GM12878 (cell line): ENCODE data around the gene STK16. TPM values are rescaled to one million over a fixed set of nuclear protein-coding genes. Genes with fewer than 3 reads are reported as not detected.

Experiments
- ATAC-seq: fragments of 200-7000 bp; cut with Tn5 transposase; 3 replicates; pipeline ENCODE4 v1.9.1; 2020; ENCODE audit warnings: mild to moderate bottlenecking, moderate library complexity
- BruUV-seq: library from RNA; stranded (reverse); fragments of 400-500 nt; replicated peaks from 2 replicates; lab custom pipeline; 2021; lab: Mats Ljungman, UMichigan
- CTCF ChIA-PET: fragments of 300-600 bp; sonication (Branson Sonifier 250); formaldehyde crosslinking; extraction: SDS; loops from one replicate; lab custom pipeline; 2021; ENCODE audit warnings: inconsistent platforms; lab: Yijun Ruan, JAX
- POLR2A ChIA-PET: fragments of 350-600 bp; formaldehyde crosslinking; extraction: SDS; loops from one replicate; lab custom pipeline; 2021; ENCODE audit warnings: inconsistent platforms; lab: Charles Lee
- RAD21 ChIA-PET: fragments of 300-600 bp; sonication (Branson Sonifier 250); formaldehyde crosslinking; loops from one replicate; lab custom pipeline; 2023; ENCODE audit warnings: antibody characterized with exemption; ENCODE audit not compliant: unreplicated experiment; lab: Charles Lee
- SMC1A ChIA-PET: fragments of 300-600 bp; sonication (Branson Sonifier 250); formaldehyde crosslinking; loops from one replicate; lab custom pipeline; 2023; ENCODE audit not compliant: unreplicated experiment, uncharacterized antibody; lab: Charles Lee
- DNase-seq: peaks from one replicate; pipeline ENCODE4 v3.0.0-alpha.2; 2011; ENCODE audit warnings: low read depth, low spot score
- FAIRE-seq: peaks from 3 replicates; lab custom pipeline; 2011; peaks lifted over from hg19 to GRCh38; lab: Jason Lieb, UNC
- H2AFZ ChIP-seq: 2 replicates; pipeline ENCODE4 v1.6.0; 2011; ENCODE audit warnings: low read depth, low read length, control low read depth; ENCODE audit not compliant: control insufficient read depth
- H3K27ac ChIP-seq: 2 replicates; pipeline ENCODE4 v1.5.1; 2011; ENCODE audit warnings: control low read depth; ENCODE audit not compliant: control insufficient read depth, insufficient read depth
- H3K27me3 ChIP-seq, 2 experiments: replicated peaks in 1 of 2; 2 replicates each; pipeline versions ENCODE4 v1.6.0 to v1.6.1; 2011; ENCODE audit warnings: low read length in 1 of 2; ENCODE audit not compliant: control insufficient read depth in 2 of 2, insufficient read depth in 2 of 2
- H3K36me3 ChIP-seq, 2 experiments: 2 replicates each; pipeline ENCODE4 v1.5.1; 2011; ENCODE audit warnings: low read length in 1 of 2; ENCODE audit not compliant: control insufficient read depth in 2 of 2, insufficient read depth in 2 of 2
- H3K4me1 ChIP-seq: 2 replicates; pipeline ENCODE4 v1.6.1; 2011; ENCODE audit warnings: mild to moderate bottlenecking, low read length, moderate library complexity, mixed read lengths; ENCODE audit not compliant: control insufficient read depth, insufficient read depth
- H3K4me2 ChIP-seq: 2 replicates; pipeline ENCODE4 v1.6.0; 2011; ENCODE audit warnings: control low read depth; ENCODE audit not compliant: control insufficient read depth, insufficient read depth
- H3K4me3 ChIP-seq: fragments of 200-600 bp; sonication (generic); 2 replicates; pipeline ENCODE4 v1.5.1; 2016
- H3K79me2 ChIP-seq: 2 replicates; pipeline ENCODE4 v1.6.0; 2011; ENCODE audit warnings: low read length; ENCODE audit not compliant: control insufficient read depth, insufficient read depth
- H3K9ac ChIP-seq: 2 replicates; pipeline ENCODE4 v1.8.0; 2011; ENCODE audit warnings: low read length, control low read depth, mixed read lengths; ENCODE audit not compliant: control insufficient read depth, insufficient read depth
- H3K9me3 ChIP-seq: replicated peaks from 3 replicates; pipeline ENCODE4 v1.5.1; 2011; ENCODE audit warnings: mild to moderate bottlenecking, low read length; ENCODE audit not compliant: control insufficient read depth, insufficient read depth
- H4K20me1 ChIP-seq: 2 replicates; pipeline ENCODE4 v1.6.0; 2011; ENCODE audit not compliant: control insufficient read depth, insufficient read depth
- CEBPB ChIP-seq, 2 experiments: fragments of 150-350 bp in 1 of 2; IDR thresholded peaks; 2 replicates each; pipeline ENCODE4 v1.6.1; 2012 to 2014; ENCODE audit warnings: low read depth in 2 of 2, low read length in 2 of 2, borderline replicate concordance in 1 of 2, inconsistent platforms in 1 of 2
- CHD2 ChIP-seq: IDR thresholded peaks from 2 replicates; pipeline ENCODE4 v1.6.1; 2011; ENCODE audit warnings: low read depth, low read length, improper control_type of control experiment, borderline replicate concordance
- KDM1A ChIP-seq: fragments of 200-600 bp; sonication (generic); IDR thresholded peaks from 2 replicates; pipeline ENCODE4 v1.6.1; 2016; ENCODE audit warnings: borderline replicate concordance
- NFIC ChIP-seq: IDR thresholded peaks from 2 replicates; pipeline ENCODE4 v1.6.1; 2012; ENCODE audit warnings: low read depth, mild to moderate bottlenecking, inconsistent platforms, low read length, moderate library complexity
- NFXL1 ChIP-seq: fragments of 450-650 bp; IDR thresholded peaks from 2 replicates; pipeline ENCODE4 v1.6.1; 2017; ENCODE audit warnings: antibody characterized with exemption, mild to moderate bottlenecking, borderline replicate concordance
- RAD21 ChIP-seq: IDR thresholded peaks from 2 replicates; pipeline ENCODE4 v1.6.1; 2011; ENCODE audit warnings: mild to moderate bottlenecking, low read depth, low read length, moderate library complexity; ENCODE audit not compliant: insufficient read depth
- RFX5 ChIP-seq: IDR thresholded peaks from 2 replicates; pipeline ENCODE4 v1.6.1; 2011; ENCODE audit warnings: low read depth, low read length, improper control_type of control experiment
- TAF1 ChIP-seq: IDR thresholded peaks from 2 replicates; pipeline ENCODE4 v1.6.1; 2011; ENCODE audit warnings: mild to moderate bottlenecking, low read depth, low read length, borderline replicate concordance
- TBL1XR1 ChIP-seq: IDR thresholded peaks from 2 replicates; pipeline ENCODE4 v1.6.1; 2012; ENCODE audit warnings: low read depth, low read length, improper control_type of control experiment
- ZZZ3 ChIP-seq: IDR thresholded peaks from 2 replicates; pipeline ENCODE4 v1.6.1; 2011; ENCODE audit warnings: low read depth; ENCODE audit not compliant: control insufficient read depth, insufficient read length
- WGBS: methylation state at CpG from one replicate; pipeline ENCODE4 v1.1.6; 2016; ENCODE audit warnings: low lambda C conversion rate; ENCODE audit not compliant: insufficient replicate concordance, insufficient coverage; ENCODE audit errors: missing lambda C conversion rate; 5-methylcytosine and 5-hydroxymethylcytosine counted together
- in situ Hi-C: fragments of 300-500 bp; cut with MboI; formaldehyde crosslinking; loops from 9 replicates; pipeline ENCODE4 v1.14.3; 2018; ENCODE audit warnings: mixed read lengths
- intact Hi-C: fragments of 100-400 bp; cut with micrococcal nuclease; formaldehyde crosslinking; loops from one replicate; pipeline ENCODE4 v1.14.2; 2022; ENCODE audit not compliant: unreplicated experiment
- polyA plus RNA-seq, 11 experiments: library from polyadenylated mRNA; depleted of rRNA in 4 of 11; unstranded in 6 of 11; stranded (reverse) in 5 of 11; fragments of >200 nt; fragmentation: Nextera tagmentation in 4 of 11; fragmentation: Illumina TruSeq in 1 of 11; extraction: Ambion mirVana in 4 of 11; extraction: Trizol in 1 of 11; gene quantifications; 1 replicate in 1 of 11; 2 replicates in 10 of 11; pipeline versions ENCODE4 v1.2.1 to v1.2.3, GENCODE V29; 2011 to 2016; ENCODE audit warnings: inconsistent platforms in 2 of 11, missing spikeins in 2 of 11, low read depth in 1 of 11
- total RNA-seq, 4 experiments: library from RNA; depleted of rRNA in 3 of 4; stranded (reverse); fragments of >200 nt in 3 of 4; fragmentation: Illumina TruSeq in 1 of 4; extraction: Trizol in 1 of 4; gene quantifications; 2 replicates each; pipeline versions ENCODE4 v1.2.1 to v1.2.3, GENCODE V29; 2013 to 2021
- TF ChIP-seq, protein P1 (sequence below): fragments of 450-650 bp; IDR thresholded peaks from 2 replicates; pipeline ENCODE4 v1.6.1; 2017; ENCODE audit warnings: mild to moderate bottlenecking, moderate library complexity
- TF ChIP-seq, protein P2 (sequence below): fragments of 450-650 bp; formaldehyde crosslinking; IDR thresholded peaks from 2 replicates; pipeline ENCODE4 v1.4.0; 2020; ENCODE audit warnings: mild to moderate bottlenecking, moderate library complexity

Gene STK16
- total and polyA plus RNA-seq, 10 of the 15 experiments (the other 5 are each of a cell fraction or from before 2014, with no cell fraction given) = 4.3 to 50.1 (median 17.9) TPM

DNA sequence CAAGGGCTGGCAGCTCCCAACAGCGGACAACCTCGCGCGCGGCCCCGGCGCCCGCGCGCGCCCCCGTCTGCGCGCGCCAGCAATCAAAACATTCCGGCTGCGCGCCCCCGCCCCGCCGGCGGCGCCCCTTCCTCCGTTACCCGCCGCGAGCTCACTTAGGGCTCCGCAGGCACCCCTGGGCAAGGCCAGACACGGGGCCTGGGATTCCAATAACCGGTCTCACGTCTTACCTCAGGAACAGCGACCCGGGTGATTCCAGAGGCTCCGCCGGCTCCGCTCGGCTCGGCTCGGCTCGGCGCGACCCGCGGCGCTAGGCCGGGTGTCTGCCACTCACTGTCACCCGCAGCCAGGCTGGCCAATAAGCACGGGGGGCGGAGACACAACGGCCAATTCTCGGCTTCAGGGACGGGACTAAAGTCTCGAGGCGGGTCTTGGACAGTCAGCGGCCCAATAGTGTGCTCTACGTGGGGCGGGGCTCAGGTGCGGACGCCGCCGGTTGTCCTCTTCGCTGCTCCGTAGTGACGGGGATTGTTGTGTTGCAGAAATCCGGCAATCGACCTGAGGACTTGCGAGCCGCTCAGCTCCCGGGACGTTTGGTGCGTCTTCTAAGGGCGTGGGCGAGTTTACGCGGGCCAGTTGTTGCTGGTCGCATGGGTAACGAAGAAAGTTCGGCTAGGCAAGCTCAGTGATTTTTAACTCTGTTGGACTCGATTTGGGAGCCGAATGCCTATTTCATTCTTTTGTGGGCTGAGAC, 15.8 kb upstream of the STK16 start, which contains the start of the genes ANKZF1 and ATG9A:
Gene ANKZF1, plus strand, starts transcription at position 502 of the 754 bp plus-strand sequence. CDS start 452 bp downstream, outside the sequence.
Gene ATG9A, minus strand, starts transcription at position 332 of the 754 bp plus-strand sequence. CDS start 1,612 bp downstream, outside the sequence.
- peaks cover 15% of the 10 kb centered on the region for H3K4me1 ChIP-seq
- H3K27me3 ChIP-seq = no peaks in the 10 kb centered on the region
- 1% methylated on average over 80 of the region's 80 CpGs for WGBS
- peaks cover 44% of the 10 kb centered on the region for H3K79me2 ChIP-seq
- no peaks in the 10 kb centered on the region for H4K20me1 ChIP-seq
- ChIA-PET CTCF (interaction anchor here (0.7 to 2.8 kb wide), 13 partner anchors 8 to 900 kb away, joined by 3 to 16 read pairs (median 5); partner anchors contain the start of genes GLB1L, STK16, WNT10A and ZFAND2B), POLR2A (interaction anchor here (0.6 to 3.5 kb wide), 14 partner anchors 9 to 344 kb away, joined by 3 to 45 read pairs (median 6); partner anchors contain the start of genes ABCB6, CNPPD1, DNAJB2 and DNPEP), RAD21 (interaction anchor here (0.5 to 2.6 kb wide), 12 partner anchors 11 to 70 kb away, joined by 3 to 14 read pairs (median 5); partner anchors contain the start of genes ABCB6, GLB1L, STK16 and TUBA4A), SMC1A (interaction anchor here (0.9 to 2.7 kb wide), 9 partner anchors 9 to 70 kb away, joined by 3 to 22 read pairs (median 7); partner anchors contain the start of genes ABCB6, CNPPD1, GLB1L and STK16)
- H2AFZ ChIP-seq = peak within 1 kb of the TSS; percentile 98
- no TSS peak for BruUV-seq
- DNase-seq (peak; percentile 94), FAIRE-seq (peak; percentile 97), ATAC-seq (peak; percentile 99)
- peak within 1 kb of the TSS; percentile 74 for H3K4me2 ChIP-seq
- in situ Hi-C loops = no loop called here
- intact Hi-C loops = loop anchor here (1.0 to 2.0 kb wide), 2 partner anchors 23 to 50 kb away; partner anchors contain the start of genes DNAJB2, TUBA4A and TUBA4B
- peak within 1 kb of the TSS; percentile 87 for H3K27ac ChIP-seq
- peak within 1 kb of the TSS; percentile 92 for H3K9ac ChIP-seq
- peak within 1 kb of the TSS; percentile 97 for H3K4me3 ChIP-seq
- H3K36me3 ChIP-seq = peaks cover 7 to 28% of the 10 kb centered on the region in 2 experiments
- no peaks in the 10 kb centered on the region for H3K9me3 ChIP-seq
- TF ChIP-seq, protein P1, sequence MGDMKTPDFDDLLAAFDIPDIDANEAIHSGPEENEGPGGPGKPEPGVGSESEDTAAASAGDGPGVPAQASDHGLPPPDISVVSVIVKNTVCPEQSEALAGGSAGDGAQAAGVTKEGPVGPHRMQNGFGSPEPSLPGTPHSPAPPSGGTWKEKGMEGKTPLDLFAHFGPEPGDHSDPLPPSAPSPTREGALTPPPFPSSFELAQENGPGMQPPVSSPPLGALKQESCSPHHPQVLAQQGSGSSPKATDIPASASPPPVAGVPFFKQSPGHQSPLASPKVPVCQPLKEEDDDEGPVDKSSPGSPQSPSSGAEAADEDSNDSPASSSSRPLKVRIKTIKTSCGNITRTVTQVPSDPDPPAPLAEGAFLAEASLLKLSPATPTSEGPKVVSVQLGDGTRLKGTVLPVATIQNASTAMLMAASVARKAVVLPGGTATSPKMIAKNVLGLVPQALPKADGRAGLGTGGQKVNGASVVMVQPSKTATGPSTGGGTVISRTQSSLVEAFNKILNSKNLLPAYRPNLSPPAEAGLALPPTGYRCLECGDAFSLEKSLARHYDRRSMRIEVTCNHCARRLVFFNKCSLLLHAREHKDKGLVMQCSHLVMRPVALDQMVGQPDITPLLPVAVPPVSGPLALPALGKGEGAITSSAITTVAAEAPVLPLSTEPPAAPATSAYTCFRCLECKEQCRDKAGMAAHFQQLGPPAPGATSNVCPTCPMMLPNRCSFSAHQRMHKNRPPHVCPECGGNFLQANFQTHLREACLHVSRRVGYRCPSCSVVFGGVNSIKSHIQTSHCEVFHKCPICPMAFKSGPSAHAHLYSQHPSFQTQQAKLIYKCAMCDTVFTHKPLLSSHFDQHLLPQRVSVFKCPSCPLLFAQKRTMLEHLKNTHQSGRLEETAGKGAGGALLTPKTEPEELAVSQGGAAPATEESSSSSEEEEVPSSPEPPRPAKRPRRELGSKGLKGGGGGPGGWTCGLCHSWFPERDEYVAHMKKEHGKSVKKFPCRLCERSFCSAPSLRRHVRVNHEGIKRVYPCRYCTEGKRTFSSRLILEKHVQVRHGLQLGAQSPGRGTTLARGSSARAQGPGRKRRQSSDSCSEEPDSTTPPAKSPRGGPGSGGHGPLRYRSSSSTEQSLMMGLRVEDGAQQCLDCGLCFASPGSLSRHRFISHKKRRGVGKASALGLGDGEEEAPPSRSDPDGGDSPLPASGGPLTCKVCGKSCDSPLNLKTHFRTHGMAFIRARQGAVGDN = no peak
- TF ChIP-seq ZZZ3 (no peak), KDM1A (no peak), NFIC (no peak), TAF1 (peak; percentile 80; the same call in 1 of the 2 replicates), RAD21 (no peak), RFX5 (no peak; the same call in none of the 2 replicates), CHD2 (peak; percentile 96), NFXL1 (no peak), TBL1XR1 (no peak), CEBPB (IDR thresholded peaks at IDR 0.05; ENCODE audit: borderline replicate concordance in 1 of 2, low read depth in 2 of 2, low read length in 2 of 2) (0 out of 4 replicates have a peak, but pooled peaks of 1 of the 2 experiments have one; percentile 6)
- TF ChIP-seq, protein P2, sequence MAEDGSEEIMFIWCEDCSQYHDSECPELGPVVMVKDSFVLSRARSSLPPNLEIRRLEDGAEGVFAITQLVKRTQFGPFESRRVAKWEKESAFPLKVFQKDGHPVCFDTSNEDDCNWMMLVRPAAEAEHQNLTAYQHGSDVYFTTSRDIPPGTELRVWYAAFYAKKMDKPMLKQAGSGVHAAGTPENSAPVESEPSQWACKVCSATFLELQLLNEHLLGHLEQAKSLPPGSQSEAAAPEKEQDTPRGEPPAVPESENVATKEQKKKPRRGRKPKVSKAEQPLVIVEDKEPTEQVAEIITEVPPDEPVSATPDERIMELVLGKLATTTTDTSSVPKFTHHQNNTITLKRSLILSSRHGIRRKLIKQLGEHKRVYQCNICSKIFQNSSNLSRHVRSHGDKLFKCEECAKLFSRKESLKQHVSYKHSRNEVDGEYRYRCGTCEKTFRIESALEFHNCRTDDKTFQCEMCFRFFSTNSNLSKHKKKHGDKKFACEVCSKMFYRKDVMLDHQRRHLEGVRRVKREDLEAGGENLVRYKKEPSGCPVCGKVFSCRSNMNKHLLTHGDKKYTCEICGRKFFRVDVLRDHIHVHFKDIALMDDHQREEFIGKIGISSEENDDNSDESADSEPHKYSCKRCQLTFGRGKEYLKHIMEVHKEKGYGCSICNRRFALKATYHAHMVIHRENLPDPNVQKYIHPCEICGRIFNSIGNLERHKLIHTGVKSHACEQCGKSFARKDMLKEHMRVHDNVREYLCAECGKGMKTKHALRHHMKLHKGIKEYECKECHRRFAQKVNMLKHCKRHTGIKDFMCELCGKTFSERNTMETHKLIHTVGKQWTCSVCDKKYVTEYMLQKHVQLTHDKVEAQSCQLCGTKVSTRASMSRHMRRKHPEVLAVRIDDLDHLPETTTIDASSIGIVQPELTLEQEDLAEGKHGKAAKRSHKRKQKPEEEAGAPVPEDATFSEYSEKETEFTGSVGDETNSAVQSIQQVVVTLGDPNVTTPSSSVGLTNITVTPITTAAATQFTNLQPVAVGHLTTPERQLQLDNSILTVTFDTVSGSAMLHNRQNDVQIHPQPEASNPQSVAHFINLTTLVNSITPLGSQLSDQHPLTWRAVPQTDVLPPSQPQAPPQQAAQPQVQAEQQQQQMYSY (CRISPR knock-in tag) = no peak
